WTC11 (cell line): ENCODE measurements around the gene WSCD2. TPM values are rescaled to one million over a fixed set of nuclear protein-coding genes. Genes with fewer than 3 reads are reported as not detected.
A peak's percentile ranks its signal among the peaks of the same experiment; 100 is the strongest.

ENCODE experiments used
- ATAC-seq: fragments of 200-7000 bp; cut with Tn5 transposase; 2 replicates; pipeline ENCODE4 v1.10.0; 2021; ENCODE audit warnings: mild to moderate bottlenecking, moderate library complexity
- CTCF ChIA-PET: fragments of 300-600 bp; sonication (Branson Sonifier 250); formaldehyde crosslinking; loops from one replicate; lab custom pipeline; 2021; ENCODE audit warnings: antibody characterized with exemption; lab: Charles Lee
- POLR2A ChIA-PET: fragments of 350-600 bp; sonication (Branson Sonifier 250); formaldehyde crosslinking; loops from one replicate; lab custom pipeline; 2021; ENCODE audit warnings: antibody characterized with exemption; lab: Charles Lee
- DNase-seq: peaks from one replicate; pipeline ENCODE4 v3.0.0; 2021; ENCODE audit warnings: low spot score
- H3K27ac Mint-ChIP-seq: 2 replicates; pipeline ENCODE4 v1.8.0; 2021; ENCODE audit warnings: mixed read lengths
- H3K27me3 Mint-ChIP-seq: 2 replicates; pipeline ENCODE4 v1.8.0; 2021; ENCODE audit warnings: low read depth, mild to moderate bottlenecking, moderate library complexity, mixed read lengths
- H3K36me3 Mint-ChIP-seq: 2 replicates; pipeline ENCODE4 v1.8.0; 2021; ENCODE audit warnings: mixed read lengths
- H3K4me1 Mint-ChIP-seq: 2 replicates; pipeline ENCODE4 v1.8.0; 2022; ENCODE audit warnings: mixed read lengths
- H3K4me3 Mint-ChIP-seq: 2 replicates; pipeline ENCODE4 v1.8.0; 2021; ENCODE audit warnings: mild to moderate bottlenecking, moderate library complexity, mixed read lengths
- H3K9me3 Mint-ChIP-seq: 2 replicates; pipeline ENCODE4 v1.8.0; 2021; ENCODE audit warnings: mixed read lengths
- AFF4 ChIP-seq: sonication (generic); formaldehyde crosslinking; IDR thresholded peaks from 2 replicates; pipeline ENCODE4 v1.8.1; 2023; ENCODE audit warnings: mild to moderate bottlenecking, missing genetic modification reagents, borderline replicate concordance
- CREB1 ChIP-seq: sonication (generic); formaldehyde crosslinking; IDR thresholded peaks from 2 replicates; pipeline ENCODE4 v1.8.0; 2023; ENCODE audit warnings: mild to moderate bottlenecking, missing genetic modification reagents
- CREM ChIP-seq: sonication (generic); formaldehyde crosslinking; IDR thresholded peaks from 2 replicates; pipeline ENCODE4 v1.8.1; 2022; ENCODE audit warnings: mild to moderate bottlenecking, missing genetic modification reagents, moderate library complexity
- E2F1 ChIP-seq: sonication (generic); formaldehyde crosslinking; IDR thresholded peaks from 2 replicates; pipeline ENCODE4 v1.8.0; 2022; ENCODE audit warnings: mild to moderate bottlenecking, missing genetic modification reagents
- FOXP1 ChIP-seq: sonication (generic); formaldehyde crosslinking; IDR thresholded peaks from 2 replicates; pipeline ENCODE4 v1.8.0; 2022; ENCODE audit warnings: missing genetic modification reagents, mild to moderate bottlenecking, moderate library complexity, borderline replicate concordance
- IRF1 ChIP-seq: sonication (generic); formaldehyde crosslinking; IDR thresholded peaks from 2 replicates; pipeline ENCODE4 v1.8.0; 2023; ENCODE audit warnings: missing genetic modification reagents
- KAT7 ChIP-seq: sonication (generic); formaldehyde crosslinking; IDR thresholded peaks from 2 replicates; pipeline ENCODE4 v1.8.1; 2023; ENCODE audit warnings: missing genetic modification reagents, mild to moderate bottlenecking, borderline replicate concordance
- MAX ChIP-seq: sonication (generic); formaldehyde crosslinking; IDR thresholded peaks from 2 replicates; pipeline ENCODE4 v1.8.0; 2022; ENCODE audit warnings: mild to moderate bottlenecking, missing genetic modification reagents
- NFATC4 ChIP-seq: fragments of 250-450 bp; sonication (Bioruptor Pico); IDR thresholded peaks from 2 replicates; pipeline ENCODE4 v1.9.0; 2021; ENCODE audit warnings: mild to moderate bottlenecking
- NFE2L1 ChIP-seq: sonication (generic); formaldehyde crosslinking; IDR thresholded peaks from 2 replicates; pipeline ENCODE4 v1.8.1; 2023; ENCODE audit warnings: missing genetic modification reagents
- NFYB ChIP-seq: sonication (generic); formaldehyde crosslinking; conservative IDR thresholded peaks from 2 replicates; pipeline ENCODE4 v1.8.0; 2022; ENCODE audit warnings: low read depth, missing genetic modification reagents
- SMAD3 ChIP-seq: sonication (generic); formaldehyde crosslinking; IDR thresholded peaks from 2 replicates; pipeline ENCODE4 v1.8.0; 2022; ENCODE audit warnings: missing genetic modification reagents, mild to moderate bottlenecking, borderline replicate concordance
- SP1 ChIP-seq: sonication (generic); formaldehyde crosslinking; conservative IDR thresholded peaks from 2 replicates; pipeline ENCODE4 v1.8.1; 2022; ENCODE audit warnings: missing genetic modification reagents
- TCF7 ChIP-seq: sonication (generic); formaldehyde crosslinking; IDR thresholded peaks from 2 replicates; pipeline ENCODE4 v1.8.0; 2022; ENCODE audit warnings: mild to moderate bottlenecking, low read depth, missing genetic modification reagents, moderate library complexity
- ZBTB21 ChIP-seq: sonication (generic); formaldehyde crosslinking; IDR thresholded peaks from 2 replicates; pipeline ENCODE4 v1.8.1; 2023; ENCODE audit warnings: mild to moderate bottlenecking, missing genetic modification reagents, borderline replicate concordance
- ZNF121 ChIP-seq: sonication (generic); formaldehyde crosslinking; IDR thresholded peaks from 2 replicates; pipeline ENCODE4 v1.8.0; 2023; ENCODE audit warnings: missing genetic modification reagents
- ZNF263 ChIP-seq: sonication (generic); formaldehyde crosslinking; IDR thresholded peaks from 2 replicates; pipeline ENCODE4 v1.8.1; 2022; ENCODE audit warnings: low read depth, mild to moderate bottlenecking, moderate library complexity, missing genetic modification reagents
- ZNF317 ChIP-seq: sonication (generic); formaldehyde crosslinking; IDR thresholded peaks from 2 replicates; pipeline ENCODE4 v1.8.1; 2023; ENCODE audit warnings: low read depth, mild to moderate bottlenecking, moderate library complexity, missing genetic modification reagents, borderline replicate concordance
- total RNA-seq: library from RNA; stranded (reverse); gene quantifications from 3 replicates; pipeline ENCODE4 v1.2.3, GENCODE V29; 2021
- TF ChIP-seq, protein P1 (sequence below): sonication (generic); formaldehyde crosslinking; IDR thresholded peaks from 2 replicates; pipeline ENCODE4 v1.8.1; 2022; ENCODE audit warnings: mild to moderate bottlenecking, missing genetic modification reagents, moderate library complexity, borderline replicate concordance
- TF ChIP-seq, protein P2 (sequence below): sonication (generic); formaldehyde crosslinking; IDR thresholded peaks from 2 replicates; pipeline ENCODE4 v1.8.1; 2023; ENCODE audit warnings: mild to moderate bottlenecking, missing genetic modification reagents, moderate library complexity
- TF ChIP-seq, protein P3 (sequence below): fragments of 250-450 bp; sonication (Bioruptor Pico); IDR thresholded peaks from 2 replicates; pipeline ENCODE4 v1.9.0; 2021; ENCODE audit warnings: mild to moderate bottlenecking

The WSCD2 gene
- total RNA-seq, 1 experiment from 2014 or later = 1.1 TPM

GRCh38 chr12:108079721-108080120 lies 49.4 kb upstream of the WSCD2 start:
- Mint-ChIP-seq H3K27me3 (no peaks in the 10 kb centered on the region), H3K4me1 (peaks cover 8% of the 10 kb centered on the region; the same call in 1 of the 2 replicates), H3K4me3 (no peak overlapping the region), H3K36me3 (peaks cover 5% of the 10 kb centered on the region), H3K27ac (no peak overlapping the region), H3K9me3 (peaks cover 15% of the 10 kb centered on the region)
- DNase-seq (no peak), ATAC-seq (no peak)
- TF ChIP-seq, protein P1, sequence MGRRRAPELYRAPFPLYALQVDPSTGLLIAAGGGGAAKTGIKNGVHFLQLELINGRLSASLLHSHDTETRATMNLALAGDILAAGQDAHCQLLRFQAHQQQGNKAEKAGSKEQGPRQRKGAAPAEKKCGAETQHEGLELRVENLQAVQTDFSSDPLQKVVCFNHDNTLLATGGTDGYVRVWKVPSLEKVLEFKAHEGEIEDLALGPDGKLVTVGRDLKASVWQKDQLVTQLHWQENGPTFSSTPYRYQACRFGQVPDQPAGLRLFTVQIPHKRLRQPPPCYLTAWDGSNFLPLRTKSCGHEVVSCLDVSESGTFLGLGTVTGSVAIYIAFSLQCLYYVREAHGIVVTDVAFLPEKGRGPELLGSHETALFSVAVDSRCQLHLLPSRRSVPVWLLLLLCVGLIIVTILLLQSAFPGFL (CRISPR knock-in tag) = no peak
- TF ChIP-seq, protein P2, sequence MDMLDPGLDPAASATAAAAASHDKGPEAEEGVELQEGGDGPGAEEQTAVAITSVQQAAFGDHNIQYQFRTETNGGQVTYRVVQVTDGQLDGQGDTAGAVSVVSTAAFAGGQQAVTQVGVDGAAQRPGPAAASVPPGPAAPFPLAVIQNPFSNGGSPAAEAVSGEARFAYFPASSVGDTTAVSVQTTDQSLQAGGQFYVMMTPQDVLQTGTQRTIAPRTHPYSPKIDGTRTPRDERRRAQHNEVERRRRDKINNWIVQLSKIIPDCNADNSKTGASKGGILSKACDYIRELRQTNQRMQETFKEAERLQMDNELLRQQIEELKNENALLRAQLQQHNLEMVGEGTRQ (CRISPR knock-in tag) = 0 out of 2 replicates have a peak, but pooled peaks have one; percentile 28
- TF ChIP-seq MAX (CRISPR knock-in tag) = no peak
- no peak for TF ChIP-seq ZNF263
- no peak for TF ChIP-seq NFATC4 (CRISPR knock-in tag)
- ChIA-PET POLR2A (no interaction called here), CTCF (interaction anchor here (1.0 to 1.6 kb wide), 2 partner anchors 17 to 87 kb away, joined by 3 read pairs; no protein-coding TSS in a partner anchor)

DNA sequence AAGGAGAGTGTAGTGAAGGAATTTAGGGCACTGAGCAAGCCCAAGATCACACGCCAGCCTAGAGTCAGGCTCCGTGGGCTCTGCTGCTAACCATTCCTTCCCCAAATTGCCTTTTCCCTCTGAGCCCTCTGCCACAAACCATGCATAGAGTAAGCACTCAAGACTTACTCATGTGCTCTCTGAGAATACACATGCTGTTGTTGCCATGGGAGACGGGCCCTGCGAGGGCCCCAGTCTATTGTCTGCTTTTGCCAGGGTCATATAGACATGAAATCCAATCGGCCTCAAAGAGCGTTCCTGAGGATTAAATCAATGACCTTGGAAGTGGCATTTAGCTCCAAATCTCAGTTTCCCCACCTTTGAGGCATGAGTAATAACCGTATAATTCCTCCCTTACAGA lies 48.7 kb upstream of the WSCD2 start:
- no peak overlapping the region for H3K27ac Mint-ChIP-seq
- CTCF ChIA-PET = interaction anchor here (1.0 to 1.6 kb wide), 2 partner anchors 17 to 87 kb away, joined by 3 read pairs; no protein-coding TSS in a partner anchor
- DNase-seq (no peak), ATAC-seq (no peak)
- H3K4me1 Mint-ChIP-seq = peaks cover 8% of the 10 kb centered on the region; the same call in 1 of the 2 replicates
- H3K27me3 Mint-ChIP-seq = no peaks in the 10 kb centered on the region
- peaks cover 21% of the 10 kb centered on the region for H3K9me3 Mint-ChIP-seq
- H3K36me3 Mint-ChIP-seq = peaks cover 5% of the 10 kb centered on the region
- no peak overlapping the region for H3K4me3 Mint-ChIP-seq
- POLR2A ChIA-PET = no interaction called here
- TF ChIP-seq TCF7 (no peak), ZNF317 (CRISPR knock-in tag) (no peak), FOXP1 (no peak), KAT7 (CRISPR knock-in tag) (no peak), ZBTB21 (CRISPR knock-in tag) (no peak), ZNF121 (no peak), AFF4 (no peak), CREM (CRISPR knock-in tag) (no peak), E2F1 (CRISPR knock-in tag) (no peak), SP1 (CRISPR knock-in tag) (no peak), SMAD3 (CRISPR knock-in tag) (no peak), IRF1 (CRISPR knock-in tag) (no peak), NFYB (CRISPR knock-in tag) (no peak), NFE2L1 (CRISPR knock-in tag) (no peak), CREB1 (no peak)
- TF ChIP-seq, protein P3, sequence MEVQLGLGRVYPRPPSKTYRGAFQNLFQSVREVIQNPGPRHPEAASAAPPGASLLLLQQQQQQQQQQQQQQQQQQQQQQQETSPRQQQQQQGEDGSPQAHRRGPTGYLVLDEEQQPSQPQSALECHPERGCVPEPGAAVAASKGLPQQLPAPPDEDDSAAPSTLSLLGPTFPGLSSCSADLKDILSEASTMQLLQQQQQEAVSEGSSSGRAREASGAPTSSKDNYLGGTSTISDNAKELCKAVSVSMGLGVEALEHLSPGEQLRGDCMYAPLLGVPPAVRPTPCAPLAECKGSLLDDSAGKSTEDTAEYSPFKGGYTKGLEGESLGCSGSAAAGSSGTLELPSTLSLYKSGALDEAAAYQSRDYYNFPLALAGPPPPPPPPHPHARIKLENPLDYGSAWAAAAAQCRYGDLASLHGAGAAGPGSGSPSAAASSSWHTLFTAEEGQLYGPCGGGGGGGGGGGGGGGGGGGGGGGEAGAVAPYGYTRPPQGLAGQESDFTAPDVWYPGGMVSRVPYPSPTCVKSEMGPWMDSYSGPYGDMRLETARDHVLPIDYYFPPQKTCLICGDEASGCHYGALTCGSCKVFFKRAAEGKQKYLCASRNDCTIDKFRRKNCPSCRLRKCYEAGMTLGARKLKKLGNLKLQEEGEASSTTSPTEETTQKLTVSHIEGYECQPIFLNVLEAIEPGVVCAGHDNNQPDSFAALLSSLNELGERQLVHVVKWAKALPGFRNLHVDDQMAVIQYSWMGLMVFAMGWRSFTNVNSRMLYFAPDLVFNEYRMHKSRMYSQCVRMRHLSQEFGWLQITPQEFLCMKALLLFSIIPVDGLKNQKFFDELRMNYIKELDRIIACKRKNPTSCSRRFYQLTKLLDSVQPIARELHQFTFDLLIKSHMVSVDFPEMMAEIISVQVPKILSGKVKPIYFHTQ (CRISPR knock-in tag) = no peak
- TF ChIP-seq, protein P2 (CRISPR knock-in tag) = no peak
- TF ChIP-seq, protein P1 (CRISPR knock-in tag) = no peak
